RCC 7860 (cell line): Measurements from ENCODE around the gene HSPA12B.

Experiments used
- DNase-seq: peaks from one replicate; pipeline ENCODE4 v3.0.0-alpha.2; 2015; ENCODE audit warnings: low spot score
- FAIRE-seq: peaks from 2 replicates; lab custom pipeline; 2012; peaks lifted over from hg19 to GRCh38; lab: Jason Lieb, UNC

The HSPA12B gene, protein sequence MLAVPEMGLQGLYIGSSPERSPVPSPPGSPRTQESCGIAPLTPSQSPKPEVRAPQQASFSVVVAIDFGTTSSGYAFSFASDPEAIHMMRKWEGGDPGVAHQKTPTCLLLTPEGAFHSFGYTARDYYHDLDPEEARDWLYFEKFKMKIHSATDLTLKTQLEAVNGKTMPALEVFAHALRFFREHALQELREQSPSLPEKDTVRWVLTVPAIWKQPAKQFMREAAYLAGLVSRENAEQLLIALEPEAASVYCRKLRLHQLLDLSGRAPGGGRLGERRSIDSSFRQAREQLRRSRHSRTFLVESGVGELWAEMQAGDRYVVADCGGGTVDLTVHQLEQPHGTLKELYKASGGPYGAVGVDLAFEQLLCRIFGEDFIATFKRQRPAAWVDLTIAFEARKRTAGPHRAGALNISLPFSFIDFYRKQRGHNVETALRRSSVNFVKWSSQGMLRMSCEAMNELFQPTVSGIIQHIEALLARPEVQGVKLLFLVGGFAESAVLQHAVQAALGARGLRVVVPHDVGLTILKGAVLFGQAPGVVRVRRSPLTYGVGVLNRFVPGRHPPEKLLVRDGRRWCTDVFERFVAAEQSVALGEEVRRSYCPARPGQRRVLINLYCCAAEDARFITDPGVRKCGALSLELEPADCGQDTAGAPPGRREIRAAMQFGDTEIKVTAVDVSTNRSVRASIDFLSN

GRCh38 chr20:3732327-3733118 lies at the start of gene HSPA12B:
Gene HSPA12B, plus strand, starts transcription at chr20:3732685. Its CDS starts 5,990 bp downstream, at chr20:3738675.
- DNase-seq (no peak), FAIRE-seq (no peak)

DNA sequence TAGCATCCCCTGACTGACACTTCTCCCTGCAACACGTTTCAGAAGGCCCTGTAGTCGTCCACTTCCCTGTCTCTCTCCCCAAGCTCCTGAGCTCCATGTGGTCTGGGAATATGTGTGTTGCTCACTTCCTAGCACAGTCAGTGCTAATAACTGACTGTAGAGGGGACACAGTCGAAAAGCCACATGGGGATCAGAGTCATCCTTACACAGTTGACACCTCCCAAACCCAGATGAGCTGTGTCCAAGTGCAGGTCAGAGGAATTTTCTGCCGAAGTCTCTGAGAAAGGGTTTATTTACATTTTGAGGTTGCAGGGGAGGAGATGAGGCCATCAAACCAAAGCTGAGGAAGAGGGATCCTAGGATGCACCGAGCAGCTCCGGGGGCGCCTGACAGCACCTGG lies 47.1 kb upstream of the HSPA12B start:
- DNase-seq (no peak), FAIRE-seq (no peak)

DNA sequence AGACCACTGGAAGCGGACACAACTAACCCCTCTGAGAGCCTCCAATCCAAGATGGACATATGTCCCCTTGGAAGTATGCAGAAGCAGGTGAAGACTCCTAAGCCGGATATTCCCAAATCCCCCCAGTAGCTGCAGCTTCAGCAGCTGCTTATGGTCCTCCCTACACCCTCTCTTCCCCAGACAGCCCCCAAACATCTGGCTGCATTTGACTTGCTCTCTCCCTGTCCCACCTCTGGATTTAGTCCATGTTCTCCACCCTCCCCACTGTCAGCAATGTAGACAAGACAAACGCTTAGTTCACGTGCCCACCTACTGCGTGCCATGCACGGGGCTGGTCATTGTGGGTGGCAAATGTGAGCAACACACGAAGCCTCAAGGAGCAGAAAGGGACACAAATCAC lies 46.1 kb upstream of the HSPA12B start:
- FAIRE-seq (no peak), DNase-seq (no peak)

- FAIRE-seq (no peak), DNase-seq (peak; percentile 5)
Measured at GRCh38 chr20:3686867-3687321, 45.6 kb upstream of the HSPA12B start.

DNA sequence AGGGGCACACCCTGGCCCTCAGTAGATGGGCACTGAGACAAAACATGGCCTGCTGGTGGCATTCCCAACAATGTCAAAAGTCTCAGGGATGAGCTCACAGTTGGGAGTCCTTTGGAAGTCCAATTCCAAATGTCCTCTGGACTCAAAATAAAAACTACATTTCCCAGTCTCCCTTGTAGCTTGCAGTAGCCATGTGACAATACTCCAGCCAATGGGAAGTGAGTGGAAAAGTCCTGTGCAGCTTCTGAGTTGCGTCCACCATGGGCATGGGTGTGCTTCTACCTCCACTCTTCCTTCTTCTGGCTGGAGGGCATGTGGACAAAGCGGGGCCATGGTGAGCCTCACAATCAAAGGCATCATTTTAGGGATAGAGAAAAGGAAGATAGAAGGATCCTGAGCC lies 44.8 kb upstream of the HSPA12B start:
- no peak for DNase-seq
- FAIRE-seq: no peak

- FAIRE-seq (no peak), DNase-seq (no peak)
Measured at GRCh38 chr20:3689978-3690377, 42.5 kb upstream of the HSPA12B start.

DNA sequence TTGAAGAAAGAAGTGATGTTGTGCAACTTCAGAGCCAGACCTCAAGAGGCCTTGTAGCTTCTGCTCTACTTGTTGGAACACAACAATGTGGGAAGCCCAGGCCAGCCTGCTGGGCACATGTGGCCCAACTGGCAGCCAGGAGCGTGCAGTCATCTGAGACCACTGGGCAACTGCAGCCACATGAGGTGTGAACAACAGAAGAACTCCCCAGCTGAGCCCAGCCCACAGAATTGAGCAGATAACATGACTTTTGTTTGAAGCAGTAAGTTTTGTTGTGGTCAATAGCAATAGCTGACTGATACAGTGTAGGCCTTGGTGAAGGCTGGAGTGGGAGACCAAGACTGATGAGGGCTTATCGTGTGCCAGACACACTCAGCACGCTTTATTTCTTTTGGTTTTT lies 42.1 kb upstream of the HSPA12B start:
- FAIRE-seq (no peak), DNase-seq (no peak)

- FAIRE-seq: no peak
- DNase-seq: no peak
Measured at GRCh38 chr20:3691306-3691705, 41.2 kb upstream of the HSPA12B start.

GRCh38 chr20:3691897-3692296 lies 40.6 kb upstream of the HSPA12B start:
- DNase-seq (no peak), FAIRE-seq (no peak)

- DNase-seq: no peak
- no peak for FAIRE-seq
Measured at GRCh38 chr20:3692706-3693294, 39.7 kb upstream of the HSPA12B start.

- no peak for DNase-seq
- no peak for FAIRE-seq
Measured at GRCh38 chr20:3693376-3693775, 39.1 kb upstream of the HSPA12B start.

GRCh38 chr20:3694864-3695263 lies 37.6 kb upstream of the HSPA12B start:
- FAIRE-seq (no peak), DNase-seq (no peak)

GRCh38 chr20:3696200-3696599 lies 36.3 kb upstream of the HSPA12B start:
- FAIRE-seq (no peak), DNase-seq (peak; percentile 7)

DNA sequence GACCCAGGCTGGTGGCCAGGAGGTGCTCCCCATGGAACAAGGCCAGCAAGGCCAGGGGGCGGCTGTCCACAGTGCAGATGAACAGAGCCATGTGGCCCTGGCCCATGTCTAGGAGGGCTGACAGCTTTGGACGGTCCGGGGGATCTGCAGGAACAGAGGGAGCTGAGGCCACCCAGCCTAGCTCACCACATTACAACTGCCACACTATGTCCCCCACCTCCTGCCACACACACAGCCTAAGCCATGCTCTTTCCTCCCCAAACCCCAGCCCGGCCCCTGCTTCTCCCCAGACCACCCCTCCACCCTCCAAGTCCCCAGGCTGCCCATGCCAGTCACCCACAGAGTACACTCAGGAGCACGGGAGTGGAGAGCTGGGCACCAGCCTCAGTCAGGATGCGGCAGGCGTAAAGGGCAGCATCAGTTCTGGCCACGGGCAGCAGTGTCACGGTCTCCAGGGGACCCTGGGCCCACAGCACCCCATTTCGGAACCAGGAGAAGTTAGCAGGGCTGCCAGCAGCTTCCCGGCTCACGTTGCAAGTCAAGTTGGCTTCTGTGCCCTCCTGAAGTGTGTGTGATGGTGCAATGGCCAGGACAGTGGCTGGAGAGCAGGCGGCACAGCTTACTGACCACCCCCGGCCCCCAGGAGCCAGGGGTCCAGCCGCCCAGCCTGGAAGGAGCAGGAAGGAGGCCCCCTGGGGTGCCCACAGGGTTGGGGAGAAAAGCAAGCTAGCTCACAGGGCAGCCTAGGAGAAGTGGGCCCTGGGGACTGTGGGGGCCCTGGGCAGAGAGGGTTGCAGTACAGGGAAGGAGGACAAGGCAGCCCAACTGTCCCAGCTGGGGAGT lies 35.5 kb upstream of the HSPA12B start:
- no peak for DNase-seq
- FAIRE-seq: no peak

DNA sequence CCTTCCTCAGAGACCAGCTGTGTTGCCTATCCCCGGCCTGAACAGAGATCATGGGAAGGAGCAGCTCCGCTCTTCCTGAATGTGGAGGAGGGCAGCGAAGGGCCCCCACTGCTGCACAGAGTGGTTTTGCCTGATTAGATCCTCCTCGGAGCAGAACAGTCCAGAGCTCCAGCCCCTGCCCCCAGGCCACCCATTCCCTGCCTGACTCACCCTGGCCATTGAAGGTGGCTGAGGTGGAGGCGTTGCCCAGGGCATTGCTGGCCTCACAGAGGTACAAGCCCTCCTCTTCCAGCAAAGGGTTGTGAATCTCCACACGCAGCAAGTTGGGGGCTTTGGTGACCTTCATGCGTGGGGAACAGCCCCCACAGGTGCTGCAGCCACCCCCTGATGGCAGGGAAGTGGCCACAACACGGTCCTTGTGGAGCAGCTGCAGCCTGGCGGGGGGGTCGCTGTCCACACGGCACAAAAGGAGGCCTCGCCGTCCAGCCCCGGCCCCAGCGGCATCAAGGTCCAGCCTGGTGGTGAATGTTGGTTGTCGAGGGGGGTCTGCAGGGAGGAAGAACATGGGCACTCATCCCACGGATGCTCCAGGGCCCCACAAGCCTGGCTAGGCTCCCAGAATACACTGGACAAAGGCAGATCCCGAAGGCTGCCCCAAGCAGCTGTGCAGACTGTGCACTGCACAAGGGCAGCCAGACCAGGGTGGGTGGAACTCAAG lies 34.7 kb upstream of the HSPA12B start:
- DNase-seq (no peak), FAIRE-seq (no peak)

DNA sequence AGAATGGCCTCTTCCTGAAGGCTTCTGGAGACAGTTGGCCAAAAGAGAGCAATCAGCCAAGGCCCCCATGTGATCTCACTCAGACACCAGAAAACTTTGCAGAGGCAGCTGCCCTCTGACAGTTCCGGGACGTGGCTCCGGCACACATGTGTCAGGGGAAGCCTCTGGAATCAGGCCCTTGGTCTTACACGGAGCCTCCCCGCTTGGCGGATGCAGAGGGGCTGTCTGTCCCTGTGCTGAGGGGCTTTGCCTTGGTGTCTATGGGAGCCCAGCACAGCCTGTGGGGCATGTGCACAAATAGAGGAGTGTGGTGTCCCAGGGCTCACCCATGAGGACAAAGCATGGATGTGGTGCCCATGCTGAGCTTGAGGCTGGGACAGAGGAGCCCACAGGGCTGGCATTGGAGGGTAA lies 33.9 kb upstream of the HSPA12B start:
- DNase-seq: no peak
- FAIRE-seq: no peak

GRCh38 chr20:3699037-3699436 lies 33.4 kb upstream of the HSPA12B start:
- FAIRE-seq (no peak), DNase-seq (no peak)

GRCh38 chr20:3701061-3701998 lies 31.2 kb upstream of the HSPA12B start:
- FAIRE-seq (no peak), DNase-seq (no peak)
